Astrocyte (in vitro differentiated cells and primary cell): Measurements from ENCODE around the gene ZDHHC14. TPM values are rescaled to one million over a fixed set of nuclear protein-coding genes. Genes with fewer than 3 reads are reported as not detected.

Source experiments
- DNase-seq: peaks from one replicate; pipeline ENCODE4 v3.0.0-alpha.2; 2010; ENCODE audit warnings: low read depth
- FAIRE-seq: peaks from 2 replicates; lab custom pipeline; 2011; peaks lifted over from hg19 to GRCh38; lab: Jason Lieb, UNC
- H2AFZ ChIP-seq: 2 replicates; pipeline ENCODE4 v1.6.0; 2012; ENCODE audit warnings: low read depth, low read length, inconsistent platforms
- H3K27ac ChIP-seq: 2 replicates; pipeline ENCODE4 v1.5.1; 2011; ENCODE audit warnings: low read depth, low read length, inconsistent platforms
- H3K27me3 ChIP-seq: 2 replicates; pipeline ENCODE4 v1.6.0; 2011; ENCODE audit warnings: low read length, inconsistent platforms; ENCODE audit not compliant: insufficient read depth
- H3K36me3 ChIP-seq: 2 replicates; pipeline ENCODE4 v1.5.1; 2011; ENCODE audit warnings: low read length, inconsistent platforms; ENCODE audit not compliant: insufficient read depth
- H3K4me1 ChIP-seq: 2 replicates; pipeline ENCODE4 v1.5.1; 2011; ENCODE audit warnings: low read length, inconsistent platforms; ENCODE audit not compliant: insufficient read depth
- H3K4me2 ChIP-seq: 2 replicates; pipeline ENCODE4 v1.6.0; 2012; ENCODE audit warnings: low read length, inconsistent platforms
- H3K4me3 ChIP-seq: 2 replicates; pipeline ENCODE4 v1.5.1; 2011; ENCODE audit warnings: low read depth, mild to moderate bottlenecking, low read length, inconsistent platforms; ENCODE audit not compliant: insufficient read depth
- H3K79me2 ChIP-seq: 2 replicates; pipeline ENCODE4 v1.6.0; 2012; ENCODE audit warnings: mild to moderate bottlenecking, low read length, inconsistent platforms; ENCODE audit not compliant: insufficient read depth
- H3K9ac ChIP-seq: 2 replicates; pipeline ENCODE4 v1.6.0; 2012; ENCODE audit warnings: mild to moderate bottlenecking, low read length, inconsistent platforms
- H3K9me3 ChIP-seq: 2 replicates; pipeline ENCODE4 v1.5.1; 2012; ENCODE audit warnings: low read depth, mild to moderate bottlenecking, low read length, inconsistent platforms; ENCODE audit not compliant: insufficient read depth
- H4K20me1 ChIP-seq: 2 replicates; pipeline ENCODE4 v1.6.0; 2012; ENCODE audit warnings: low read length, inconsistent platforms; ENCODE audit not compliant: insufficient read depth
- H3K27ac Mint-ChIP-seq: one replicate; pipeline ENCODE4 v1.8.0; 2021; ENCODE audit warnings: mild to moderate bottlenecking, mixed read lengths; ENCODE audit not compliant: unreplicated experiment
- H3K27me3 Mint-ChIP-seq: one replicate; pipeline ENCODE4 v1.8.0; 2021; ENCODE audit warnings: low read depth, mixed read lengths; ENCODE audit not compliant: unreplicated experiment
- H3K36me3 Mint-ChIP-seq: one replicate; pipeline ENCODE4 v1.8.0; 2021; ENCODE audit warnings: low read depth, mixed read lengths; ENCODE audit not compliant: unreplicated experiment
- H3K4me1 Mint-ChIP-seq: one replicate; pipeline ENCODE4 v1.8.0; 2021; ENCODE audit warnings: low read depth, mixed read lengths; ENCODE audit not compliant: unreplicated experiment
- H3K4me3 Mint-ChIP-seq: one replicate; pipeline ENCODE4 v1.8.0; 2021; ENCODE audit warnings: mild to moderate bottlenecking, moderate library complexity, mixed read lengths; ENCODE audit not compliant: unreplicated experiment
- H3K9me3 Mint-ChIP-seq: one replicate; pipeline ENCODE4 v1.8.0; 2021; ENCODE audit warnings: mild to moderate bottlenecking, mixed read lengths; ENCODE audit not compliant: unreplicated experiment
- CTCF ChIP-seq: IDR thresholded peaks from 2 replicates; pipeline ENCODE4 v1.5.1; 2011; ENCODE audit warnings: low read depth, mild to moderate bottlenecking, inconsistent platforms, low read length, moderate library complexity; ENCODE audit not compliant: insufficient read depth
- EZH2 ChIP-seq: IDR thresholded peaks from 2 replicates; pipeline ENCODE4 v1.6.1; 2012; ENCODE audit warnings: mild to moderate bottlenecking, low read length, inconsistent platforms; ENCODE audit not compliant: insufficient read depth
- total RNA-seq: library from RNA; stranded (reverse); gene quantifications from 2 replicates; pipeline ENCODE4 v1.2.1, GENCODE V29; 2021

Gene ZDHHC14
- total RNA-seq, 1 donor from 2014 or later: 7.2 TPM

DNA sequence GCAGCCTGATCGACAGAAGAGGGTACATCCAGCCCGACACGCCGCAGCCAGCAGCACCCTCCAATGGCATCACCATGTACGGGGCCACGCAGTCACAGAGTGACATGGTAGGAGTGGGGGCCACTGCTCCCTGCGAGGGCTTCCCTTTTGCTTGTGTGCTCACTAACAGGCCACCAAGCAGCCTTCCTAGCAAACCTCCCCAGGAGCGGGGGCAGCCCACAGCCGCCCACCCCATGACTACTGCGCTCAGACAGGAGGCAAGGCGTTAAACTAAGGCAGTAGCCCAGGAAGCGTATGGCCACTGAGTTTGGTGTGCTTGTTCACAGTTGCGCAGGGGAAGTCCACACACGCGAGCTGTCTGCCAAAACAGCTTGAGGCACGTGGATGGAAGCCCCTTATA, 272.5 kb downstream of the ZDHHC14 start:
- Histone ChIP-seq H3K36me3 (no peaks in the 10 kb centered on the region), H3K9ac (no peak overlapping the region), H3K4me3 (no peak overlapping the region), H3K79me2 (no peaks in the 10 kb centered on the region), H3K9me3 (no peaks in the 10 kb centered on the region), H3K27ac (no peak overlapping the region), H3K4me1 (no peaks in the 10 kb centered on the region), H2AFZ (no peak overlapping the region), H4K20me1 (no peaks in the 10 kb centered on the region), H3K4me2 (no peak overlapping the region), H3K27me3 (no peaks in the 10 kb centered on the region)
- no peak overlapping the region for H3K27ac Mint-ChIP-seq
- H3K36me3 Mint-ChIP-seq: peaks cover 6% of the 10 kb centered on the region
- H3K9me3 Mint-ChIP-seq: no peaks in the 10 kb centered on the region
- peaks cover 40% of the 10 kb centered on the region for H3K27me3 Mint-ChIP-seq
- TF ChIP-seq EZH2 (no peak), CTCF (no peak)
- no peak for FAIRE-seq
- no peak for DNase-seq
- H3K4me1 Mint-ChIP-seq: peaks cover 5% of the 10 kb centered on the region
- H3K4me3 Mint-ChIP-seq: no peak overlapping the region

DNA sequence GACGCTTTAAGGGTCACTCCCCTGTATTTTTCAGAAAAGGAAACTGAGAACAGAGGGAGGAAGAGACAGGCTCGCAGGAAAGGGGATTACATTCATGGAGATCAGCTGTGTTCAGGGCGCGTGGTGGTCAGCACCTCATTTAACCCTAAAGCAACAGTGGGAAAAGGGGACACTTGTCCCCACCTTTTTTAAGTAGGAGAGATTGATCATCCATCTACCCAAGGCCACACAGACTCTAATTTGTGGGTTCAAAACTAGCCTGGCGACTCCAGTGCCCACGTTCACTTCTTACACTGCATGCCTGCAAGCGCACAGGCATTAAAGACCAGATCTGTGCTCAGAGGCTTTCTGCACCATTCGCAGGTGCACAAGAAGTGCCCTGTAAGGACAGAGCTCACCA, 274.1 kb downstream of the ZDHHC14 start:
- Histone ChIP-seq H3K9ac (no peak overlapping the region), H3K79me2 (no peaks in the 10 kb centered on the region), H4K20me1 (no peaks in the 10 kb centered on the region), H3K9me3 (no peaks in the 10 kb centered on the region), H3K27me3 (no peaks in the 10 kb centered on the region), H2AFZ (no peak overlapping the region), H3K4me3 (no peak overlapping the region), H3K27ac (no peak overlapping the region), H3K4me2 (no peak overlapping the region), H3K4me1 (no peaks in the 10 kb centered on the region), H3K36me3 (no peaks in the 10 kb centered on the region)
- TF ChIP-seq CTCF (no peak), EZH2 (no peak)
- Mint-ChIP-seq H3K36me3 (peaks cover 10% of the 10 kb centered on the region), H3K9me3 (peaks cover 3% of the 10 kb centered on the region), H3K4me1 (no peaks in the 10 kb centered on the region), H3K4me3 (no peak overlapping the region), H3K27me3 (peaks cover 40% of the 10 kb centered on the region), H3K27ac (no peak overlapping the region)
- FAIRE-seq (no peak), DNase-seq (no peak)

- H3K4me3 Mint-ChIP-seq: no peak overlapping the region
- Histone ChIP-seq H3K9me3 (no peaks in the 10 kb centered on the region), H3K27me3 (no peaks in the 10 kb centered on the region), H3K4me3 (no peak overlapping the region), H3K4me1 (no peaks in the 10 kb centered on the region), H3K9ac (no peak overlapping the region), H3K27ac (no peak overlapping the region), H3K36me3 (no peaks in the 10 kb centered on the region), H3K4me2 (no peak overlapping the region), H4K20me1 (no peaks in the 10 kb centered on the region), H2AFZ (no peak overlapping the region), H3K79me2 (no peaks in the 10 kb centered on the region)
- FAIRE-seq (no peak), DNase-seq (peak; percentile 32)
- H3K27me3 Mint-ChIP-seq: peaks cover 36% of the 10 kb centered on the region
- peaks cover 3% of the 10 kb centered on the region for H3K9me3 Mint-ChIP-seq
- peaks cover 11% of the 10 kb centered on the region for H3K36me3 Mint-ChIP-seq
- H3K27ac Mint-ChIP-seq: no peak overlapping the region
- TF ChIP-seq EZH2 (no peak), CTCF (no peak)
- no peaks in the 10 kb centered on the region for H3K4me1 Mint-ChIP-seq
Observed at GRCh38 chr6:157656437-157656997, 275.5 kb downstream of the ZDHHC14 start.
